ENCODE data around the gene OR6Q1. TPM values are rescaled to one million over a fixed set of nuclear protein-coding genes. Genes with fewer than 3 reads are reported as not detected.

The OR6Q1 gene
- total RNA-seq, 1 experiment from 2014 or later, result not detected

- POLR2A ChIA-PET, result interaction anchor here (0.8 to 1.7 kb wide), 3 partner anchors 14 to 349 kb away, joined by 3 to 4 read pairs (median 3); partner anchors contain the start of genes MED19, SELENOH and TMX2
- Mint-ChIP-seq H3K27ac (peak overlapping the region; percentile 57; the same call in 1 of the 2 replicates), H3K4me1 (peaks cover 54% of the 10 kb centered on the region), H3K36me3 (no peaks in the 10 kb centered on the region), H3K27me3 (ENCODE audit: low read depth) (no peaks in the 10 kb centered on the region), H3K4me3 (no peak overlapping the region), H3K9me3 (peaks cover 1% of the 10 kb centered on the region; the same call in 1 of the 2 replicates)
- peak; percentile 20 for DNase-seq (ENCODE audit: low spot score)
- TF ChIP-seq GABPB1 (CRISPR knock-in tag; IDR thresholded peaks at IDR 0.05), result peak; percentile 39; the same call in 1 of the 2 replicates
- no peak for TF ChIP-seq NFYB (CRISPR knock-in tag; conservative IDR thresholded peaks at IDR 0.05; ENCODE audit: low read depth)
- TF ChIP-seq CDX4 (CRISPR knock-in tag; IDR thresholded peaks at IDR 0.05; ENCODE audit: borderline replicate concordance), result no peak
- TF ChIP-seq ELF4 (CRISPR knock-in tag; IDR thresholded peaks at IDR 0.05; ENCODE audit: low read depth), result no peak
- TF ChIP-seq ZNF219 (CRISPR knock-in tag; IDR thresholded peaks at IDR 0.05; ENCODE audit: borderline replicate concordance), result no peak
- no peak for TF ChIP-seq SMAD4 (CRISPR knock-in tag; IDR thresholded peaks at IDR 0.05)
- no peak for TF ChIP-seq GTF2I (CRISPR knock-in tag; conservative IDR thresholded peaks at IDR 0.05)
- TF ChIP-seq ARID4B (CRISPR knock-in tag; IDR thresholded peaks at IDR 0.05; ENCODE audit: borderline replicate concordance), result no peak
- no peak for TF ChIP-seq USF2 (CRISPR knock-in tag; IDR thresholded peaks at IDR 0.05)
- CTCF ChIA-PET, result interaction anchor here (0.5 to 4.8 kb wide), 25 partner anchors 14 to 463 kb away, joined by 3 to 37 read pairs (median 4); partner anchors contain the start of gene BTBD18
- ATAC-seq, result peak; percentile 60
These were observed 30.4 kb downstream of the OR6Q1 start for GRCh38 chr11:58060939-58061672.

- Mint-ChIP-seq H3K4me3 (no peak overlapping the region), H3K27me3 (ENCODE audit: low read depth) (no peaks in the 10 kb centered on the region), H3K9me3 (no peaks in the 10 kb centered on the region), H3K36me3 (no peaks in the 10 kb centered on the region), H3K4me1 (peaks cover 54% of the 10 kb centered on the region), H3K27ac (no peak overlapping the region)
- no peak for ATAC-seq
- TF ChIP-seq ZNF121 (CRISPR knock-in tag; IDR thresholded peaks at IDR 0.05) (no peak), ATF3 (CRISPR knock-in tag; conservative IDR thresholded peaks at IDR 0.05) (no peak), NR3C1 (CRISPR knock-in tag; conservative IDR thresholded peaks at IDR 0.05; ENCODE audit: low read depth) (no peak), E2F4 (CRISPR knock-in tag; IDR thresholded peaks at IDR 0.05; ENCODE audit: borderline replicate concordance, low read depth) (no peak), ZNF671 (CRISPR knock-in tag; IDR thresholded peaks at IDR 0.05) (no peak), SMAD3 (CRISPR knock-in tag; IDR thresholded peaks at IDR 0.05; ENCODE audit: borderline replicate concordance) (no peak), CDX4 (CRISPR knock-in tag; IDR thresholded peaks at IDR 0.05; ENCODE audit: borderline replicate concordance) (no peak), FOXP4 (CRISPR knock-in tag; IDR thresholded peaks at IDR 0.05) (no peak), ATF6 (CRISPR knock-in tag; IDR thresholded peaks at IDR 0.05) (no peak)
- CTCF ChIA-PET, result interaction anchor here (1.0 to 4.8 kb wide), 8 partner anchors 42 to 451 kb away, joined by 3 to 37 read pairs (median 6); no protein-coding TSS in a partner anchor
- POLR2A ChIA-PET, result interaction anchor here (0.8 kb wide), 1 partner anchor 15 kb away, joined by 3 read pairs; no protein-coding TSS in a partner anchor
- no peak for DNase-seq (ENCODE audit: low spot score)
These were observed 31.1 kb downstream of the OR6Q1 start for GRCh38 chr11:58061813-58062212.

All from WTC11 (cell line).